RWPE1 (cell line): ENCODE data around the gene CHML.
"Not testable (repeated sequence)": the region's sequence is repeated elsewhere in the genome, so short reads cannot be mapped to it uniquely, and the experiment has no call there.

Source experiments
- CTCF ChIA-PET: fragments of 350-600 bp; sonication (Branson Sonifier 250); formaldehyde crosslinking; extraction: SDS; loops from one replicate; lab custom pipeline; 2021; lab: Yijun Ruan, JAX
- POLR2A ChIA-PET: fragments of 400-600 bp; formaldehyde crosslinking; extraction: SDS; loops from one replicate; lab custom pipeline; 2020; ENCODE audit warnings: antibody characterized with exemption; ENCODE audit not compliant: low non-redundant PET; lab: Yijun Ruan, JAX
- DNase-seq: peaks from one replicate; pipeline ENCODE4 v3.0.0; 2012; ENCODE audit warnings: low spot score
- H3K27ac ChIP-seq: fragments of 450-650 bp; 2 replicates; pipeline ENCODE4 v1.5.1; 2017
- CTCF ChIP-seq: fragments of 450-650 bp; conservative IDR thresholded peaks from 2 replicates; pipeline ENCODE4 v1.5.1; 2017; ENCODE audit warnings: low read depth, mild to moderate bottlenecking

Gene CHML

GRCh38 chr1:241660424-241660972, 20.3 kb upstream of the CHML start:
- no peak for DNase-seq
- ChIA-PET CTCF (no interaction called here), POLR2A (no interaction called here)
- TF ChIP-seq CTCF, result no peak
- H3K27ac ChIP-seq, result no peak overlapping the region

GRCh38 chr1:241659016-241659415, 18.8 kb upstream of the CHML start:
- DNase-seq, H3K27ac ChIP-seq, POLR2A ChIA-PET, CTCF ChIA-PET: not testable (repeated sequence)

GRCh38 chr1:241658081-241658793, 18.1 kb upstream of the CHML start:
- TF ChIP-seq CTCF, result no peak
- ChIA-PET CTCF (interaction anchor here (0.7 kb wide), 1 partner anchor 116 kb away, joined by 6 read pairs; no protein-coding TSS in a partner anchor), POLR2A (no interaction called here)
- H3K27ac ChIP-seq, result no peak overlapping the region
- DNase-seq, result no peak

GRCh38 chr1:241654641-241655040, 14.5 kb upstream of the CHML start:
- no peak overlapping the region for H3K27ac ChIP-seq
- CTCF ChIA-PET, result no interaction called here
- no peak for DNase-seq
- POLR2A ChIA-PET, result no interaction called here
- TF ChIP-seq CTCF, result no peak

- no peak for TF ChIP-seq CTCF
- ChIA-PET CTCF (no interaction called here), POLR2A (no interaction called here)
- H3K27ac ChIP-seq, result no peak overlapping the region
- no peak for DNase-seq
Measured at GRCh38 chr1:241654019-241654418, 13.8 kb upstream of the CHML start.

GRCh38 chr1:241652012-241652411, 11.8 kb upstream of the CHML start, which contains the start of gene WDR64:
WDR64 (plus strand) TSS chr1:241652281; CDS start chr1:241652485, 204 bp downstream.
- ChIA-PET CTCF (no interaction called here), POLR2A (no interaction called here)
- DNase-seq, result no peak
- no peak for TF ChIP-seq CTCF
- no peak within 1 kb of the TSS for H3K27ac ChIP-seq

GRCh38 chr1:241648159-241648558, 8.0 kb upstream of the CHML start:
- POLR2A ChIA-PET, result no interaction called here
- CTCF ChIA-PET, result no interaction called here

More at GRCh38 chr1:241648159-241648558, 8.0 kb upstream of the CHML start:
- no peak for DNase-seq
- TF ChIP-seq CTCF, result no peak
- no peak overlapping the region for H3K27ac ChIP-seq
